GM12878 (cell line): Measurements from ENCODE around the gene SMIM38. TPM values are rescaled to one million over a fixed set of nuclear protein-coding genes. Genes with fewer than 3 reads are reported as not detected.

Experiments used
- ATAC-seq: fragments of 200-7000 bp; cut with Tn5 transposase; 3 replicates; pipeline ENCODE4 v1.9.1; 2020; ENCODE audit warnings: mild to moderate bottlenecking, moderate library complexity
- BruUV-seq: library from RNA; stranded (reverse); fragments of 400-500 nt; replicated peaks from 2 replicates; lab custom pipeline; 2021; lab: Mats Ljungman, UMichigan
- CTCF ChIA-PET: fragments of 300-600 bp; sonication (Branson Sonifier 250); formaldehyde crosslinking; extraction: SDS; loops from one replicate; lab custom pipeline; 2021; ENCODE audit warnings: inconsistent platforms; lab: Yijun Ruan, JAX
- POLR2A ChIA-PET: fragments of 350-600 bp; formaldehyde crosslinking; extraction: SDS; loops from one replicate; lab custom pipeline; 2021; ENCODE audit warnings: inconsistent platforms; lab: Charles Lee
- RAD21 ChIA-PET: fragments of 300-600 bp; sonication (Branson Sonifier 250); formaldehyde crosslinking; loops from one replicate; lab custom pipeline; 2023; ENCODE audit warnings: antibody characterized with exemption; ENCODE audit not compliant: unreplicated experiment; lab: Charles Lee
- SMC1A ChIA-PET: fragments of 300-600 bp; sonication (Branson Sonifier 250); formaldehyde crosslinking; loops from one replicate; lab custom pipeline; 2023; ENCODE audit not compliant: unreplicated experiment, uncharacterized antibody; lab: Charles Lee
- DNase-seq: peaks from one replicate; pipeline ENCODE4 v3.0.0-alpha.2; 2011; ENCODE audit warnings: low read depth, low spot score
- FAIRE-seq: peaks from 3 replicates; lab custom pipeline; 2011; peaks lifted over from hg19 to GRCh38; lab: Jason Lieb, UNC
- H2AFZ ChIP-seq: 2 replicates; pipeline ENCODE4 v1.6.0; 2011; ENCODE audit warnings: low read depth, low read length, control low read depth; ENCODE audit not compliant: control insufficient read depth
- H3K27ac ChIP-seq: 2 replicates; pipeline ENCODE4 v1.5.1; 2011; ENCODE audit warnings: control low read depth; ENCODE audit not compliant: control insufficient read depth, insufficient read depth
- H3K27me3 ChIP-seq, 2 experiments: replicated peaks in 1 of 2; 2 replicates each; pipeline versions ENCODE4 v1.6.0 to v1.6.1; 2011; ENCODE audit warnings: low read length in 1 of 2; ENCODE audit not compliant: control insufficient read depth in 2 of 2, insufficient read depth in 2 of 2
- H3K36me3 ChIP-seq, 2 experiments: 2 replicates each; pipeline ENCODE4 v1.5.1; 2011; ENCODE audit warnings: low read length in 1 of 2; ENCODE audit not compliant: control insufficient read depth in 2 of 2, insufficient read depth in 2 of 2
- H3K4me1 ChIP-seq: 2 replicates; pipeline ENCODE4 v1.6.1; 2011; ENCODE audit warnings: mild to moderate bottlenecking, low read length, moderate library complexity, mixed read lengths; ENCODE audit not compliant: control insufficient read depth, insufficient read depth
- H3K4me2 ChIP-seq: 2 replicates; pipeline ENCODE4 v1.6.0; 2011; ENCODE audit warnings: control low read depth; ENCODE audit not compliant: control insufficient read depth, insufficient read depth
- H3K4me3 ChIP-seq: fragments of 200-600 bp; sonication (generic); 2 replicates; pipeline ENCODE4 v1.5.1; 2016
- H3K79me2 ChIP-seq: 2 replicates; pipeline ENCODE4 v1.6.0; 2011; ENCODE audit warnings: low read length; ENCODE audit not compliant: control insufficient read depth, insufficient read depth
- H3K9ac ChIP-seq: 2 replicates; pipeline ENCODE4 v1.8.0; 2011; ENCODE audit warnings: low read length, control low read depth, mixed read lengths; ENCODE audit not compliant: control insufficient read depth, insufficient read depth
- H3K9me3 ChIP-seq: replicated peaks from 3 replicates; pipeline ENCODE4 v1.5.1; 2011; ENCODE audit warnings: mild to moderate bottlenecking, low read length; ENCODE audit not compliant: control insufficient read depth, insufficient read depth
- H4K20me1 ChIP-seq: 2 replicates; pipeline ENCODE4 v1.6.0; 2011; ENCODE audit not compliant: control insufficient read depth, insufficient read depth
- E4F1 ChIP-seq: fragments of 450-650 bp; IDR thresholded peaks from 2 replicates; pipeline ENCODE4 v1.6.1; 2018; ENCODE audit warnings: borderline replicate concordance, mild to moderate bottlenecking; ENCODE audit not compliant: partially characterized antibody
- GABPA ChIP-seq: IDR thresholded peaks from 2 replicates; pipeline ENCODE4 v1.6.1; 2014; ENCODE audit warnings: antibody characterized with exemption, low read depth, mild to moderate bottlenecking, inconsistent platforms
- HDGF ChIP-seq: fragments of 450-650 bp; IDR thresholded peaks from 2 replicates; pipeline ENCODE4 v1.6.1; 2016; ENCODE audit warnings: antibody characterized with exemption
- KLF5 ChIP-seq: fragments of 450-650 bp; IDR thresholded peaks from 2 replicates; pipeline ENCODE4 v1.6.1; 2014; ENCODE audit warnings: mild to moderate bottlenecking; ENCODE audit not compliant: partially characterized antibody
- MEF2B ChIP-seq: fragments of 450-650 bp; IDR thresholded peaks from 2 replicates; pipeline ENCODE4 v1.6.1; 2018; ENCODE audit warnings: mild to moderate bottlenecking, moderate library complexity; ENCODE audit not compliant: partially characterized antibody, poor library complexity, severe bottlenecking
- MXI1 ChIP-seq: fragments of 150-350 bp; IDR thresholded peaks from 2 replicates; pipeline ENCODE4 v1.6.1; 2011; ENCODE audit warnings: low read depth, mild to moderate bottlenecking, inconsistent platforms, low read length, improper control_type of control experiment
- MYB ChIP-seq: fragments of 150-350 bp; IDR thresholded peaks from 2 replicates; pipeline ENCODE4 v1.6.1; 2014; ENCODE audit warnings: mild to moderate bottlenecking, low read depth, low read length, borderline replicate concordance
- PAX5 ChIP-seq: IDR thresholded peaks from 2 replicates; pipeline ENCODE4 v1.6.1; 2011; ENCODE audit warnings: low read depth, low read length, borderline replicate concordance
- POLR2AphosphoS5 ChIP-seq: IDR thresholded peaks from 2 replicates; pipeline ENCODE4 v1.6.1; 2011; ENCODE audit warnings: mild to moderate bottlenecking, low read length, inconsistent platforms
- RELA ChIP-seq: fragments of 450-650 bp; IDR thresholded peaks from 2 replicates; pipeline ENCODE4 v1.8.0; 2014; ENCODE audit warnings: borderline replicate concordance; ENCODE audit not compliant: partially characterized antibody
- RFX5 ChIP-seq: IDR thresholded peaks from 2 replicates; pipeline ENCODE4 v1.6.1; 2011; ENCODE audit warnings: low read depth, low read length, improper control_type of control experiment
- TAF1 ChIP-seq: IDR thresholded peaks from 2 replicates; pipeline ENCODE4 v1.6.1; 2011; ENCODE audit warnings: mild to moderate bottlenecking, low read depth, low read length, borderline replicate concordance
- USF1 ChIP-seq: IDR thresholded peaks from 2 replicates; pipeline ENCODE4 v1.6.1; 2011; ENCODE audit warnings: borderline replicate concordance, low read depth, mild to moderate bottlenecking, moderate library complexity, mixed read lengths, low read length; ENCODE audit not compliant: insufficient read depth; ENCODE audit errors: extremely low read length
- USF2 ChIP-seq: IDR thresholded peaks from 2 replicates; pipeline ENCODE4 v1.6.1; 2011; ENCODE audit warnings: low read depth, low read length, improper control_type of control experiment, borderline replicate concordance
- WGBS: methylation state at CpG from one replicate; pipeline ENCODE4 v1.1.6; 2016; ENCODE audit warnings: low lambda C conversion rate; ENCODE audit not compliant: insufficient replicate concordance, insufficient coverage; ENCODE audit errors: missing lambda C conversion rate; 5-methylcytosine and 5-hydroxymethylcytosine counted together
- in situ Hi-C: fragments of 300-500 bp; cut with MboI; formaldehyde crosslinking; loops from 9 replicates; pipeline ENCODE4 v1.14.3; 2018; ENCODE audit warnings: mixed read lengths
- intact Hi-C: fragments of 100-400 bp; cut with micrococcal nuclease; formaldehyde crosslinking; loops from one replicate; pipeline ENCODE4 v1.14.2; 2022; ENCODE audit not compliant: unreplicated experiment
- polyA plus RNA-seq, 11 experiments: library from polyadenylated mRNA; depleted of rRNA in 4 of 11; unstranded in 6 of 11; stranded (reverse) in 5 of 11; fragments of >200 nt; fragmentation: Nextera tagmentation in 4 of 11; fragmentation: Illumina TruSeq in 1 of 11; extraction: Ambion mirVana in 4 of 11; extraction: Trizol in 1 of 11; gene quantifications; 1 replicate in 1 of 11; 2 replicates in 10 of 11; pipeline versions ENCODE4 v1.2.1 to v1.2.3, GENCODE V29; 2011 to 2016; ENCODE audit warnings: inconsistent platforms in 2 of 11, missing spikeins in 2 of 11, low read depth in 1 of 11
- total RNA-seq, 4 experiments: library from RNA; depleted of rRNA in 3 of 4; stranded (reverse); fragments of >200 nt in 3 of 4; fragmentation: Illumina TruSeq in 1 of 4; extraction: Trizol in 1 of 4; gene quantifications; 2 replicates each; pipeline versions ENCODE4 v1.2.1 to v1.2.3, GENCODE V29; 2013 to 2021

SMIM38 gene
- total and polyA plus RNA-seq, 10 of the 15 experiments (the other 5 are each of a cell fraction or from before 2014, with no cell fraction given): 0.15 to 5.0 (median 2.1) TPM; not detected in 1

GRCh38 chr11:69135420-69136363 is 20.0 kb upstream of the SMIM38 start (continued):
- no peak for TF ChIP-seq KLF5

- Histone ChIP-seq H3K79me2 (no peaks in the 10 kb centered on the region), H4K20me1 (no peaks in the 10 kb centered on the region), H3K27me3 (no peaks in the 10 kb centered on the region), H3K4me3 (no peak overlapping the region), H3K4me2 (no peak overlapping the region), H3K9ac (no peak overlapping the region), H2AFZ (no peak overlapping the region), H3K9me3 (peaks cover 29% of the 10 kb centered on the region; the same call in 2 of the 3 replicates), H3K4me1 (peaks cover 14% of the 10 kb centered on the region)
- intact Hi-C loops: no loop called here
- ChIA-PET SMC1A (no interaction called here), POLR2A (no interaction called here), CTCF (no interaction called here)
- ATAC-seq: no peak
- BruUV-seq: no TSS peak
- no peak for DNase-seq
- in situ Hi-C loops: no loop called here
- WGBS: 94% methylated on average over 9 of the region's 9 CpGs
- TF ChIP-seq GABPA (no peak), MEF2B (no peak), RFX5 (no peak), MXI1 (no peak), USF1 (no peak), E4F1 (no peak), POLR2AphosphoS5 (no peak), RELA (no peak), MYB (no peak), USF2 (no peak), HDGF (no peak), TAF1 (no peak), PAX5 (no peak)
- TF ChIP-seq, all 136 proteins: peak for 0
- RAD21 ChIA-PET: no interaction called here
- H3K27ac ChIP-seq: no peak overlapping the region
- FAIRE-seq: no peak
- H3K36me3 ChIP-seq: no peaks in the 10 kb centered on the region
These were observed 19.3 kb upstream of the SMIM38 start for GRCh38 chr11:69136471-69136870.
